HG02884 (cell line): Measurements from ENCODE around the gene FAM13B.
"Not testable (repeated sequence)": the region's sequence is repeated elsewhere in the genome, so short reads cannot be mapped to it uniquely, and the experiment has no call there.

Experiments
- ATAC-seq: cut with Tn5 transposase; IDR thresholded peaks from one replicate; pipeline ENCODE4 v1.9.1; 2021; ENCODE audit warnings: mild to moderate bottlenecking, moderate library complexity; ENCODE audit not compliant: unreplicated experiment

The FAM13B gene

DNA sequence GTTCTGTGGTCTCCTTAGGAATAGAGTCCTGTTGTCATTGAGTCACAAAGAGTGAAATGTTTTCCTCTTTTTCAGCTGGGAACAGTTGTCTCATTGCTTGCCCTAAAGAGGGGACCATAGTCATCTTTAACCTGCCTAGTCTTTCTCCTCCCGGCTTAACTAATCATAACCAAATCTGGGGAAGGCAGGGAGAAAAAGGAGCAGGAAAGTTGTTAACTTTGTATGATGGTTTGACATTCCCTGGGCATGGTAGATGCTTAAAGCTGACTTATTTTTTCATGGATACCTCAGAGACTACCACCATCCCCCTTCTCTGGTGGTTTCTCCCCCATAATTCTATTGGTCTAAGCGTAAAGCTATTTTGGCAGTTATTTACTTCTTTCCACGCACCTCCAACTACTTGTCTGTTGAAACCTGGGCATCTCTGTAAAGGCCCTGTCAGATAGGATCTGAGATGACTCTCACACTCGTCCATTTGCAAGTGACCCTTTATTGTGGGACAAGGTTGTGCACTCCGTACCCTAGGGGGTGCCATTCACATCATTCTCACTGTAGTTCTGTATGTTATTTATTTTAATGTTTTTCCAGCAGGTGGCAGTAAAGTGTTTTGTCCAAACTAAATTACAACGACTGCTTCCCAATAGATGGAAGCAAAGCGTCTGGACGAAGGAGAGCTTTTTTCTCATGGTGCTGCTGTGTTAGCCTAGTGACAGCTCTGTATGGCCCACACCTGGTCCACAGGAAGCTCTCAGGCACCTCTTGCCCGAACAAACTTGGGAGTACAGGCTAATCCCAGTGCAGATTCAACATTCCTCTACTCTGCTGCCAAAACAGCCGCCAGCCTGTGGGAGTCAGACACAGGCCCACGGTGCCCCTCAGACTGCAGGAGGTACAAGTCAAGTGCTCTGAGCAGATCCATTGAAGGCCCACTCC is 3.0 kb upstream of the FAM13B start:
- peak; percentile 30 for ATAC-seq

GRCh38 chr5:138033907-138034306 is 1.0 kb upstream of the FAM13B start:
- ATAC-seq: no peak

- no peak for ATAC-seq
Observed at GRCh38 chr5:138033386-138033808, 518 bp upstream of the FAM13B start.

DNA sequence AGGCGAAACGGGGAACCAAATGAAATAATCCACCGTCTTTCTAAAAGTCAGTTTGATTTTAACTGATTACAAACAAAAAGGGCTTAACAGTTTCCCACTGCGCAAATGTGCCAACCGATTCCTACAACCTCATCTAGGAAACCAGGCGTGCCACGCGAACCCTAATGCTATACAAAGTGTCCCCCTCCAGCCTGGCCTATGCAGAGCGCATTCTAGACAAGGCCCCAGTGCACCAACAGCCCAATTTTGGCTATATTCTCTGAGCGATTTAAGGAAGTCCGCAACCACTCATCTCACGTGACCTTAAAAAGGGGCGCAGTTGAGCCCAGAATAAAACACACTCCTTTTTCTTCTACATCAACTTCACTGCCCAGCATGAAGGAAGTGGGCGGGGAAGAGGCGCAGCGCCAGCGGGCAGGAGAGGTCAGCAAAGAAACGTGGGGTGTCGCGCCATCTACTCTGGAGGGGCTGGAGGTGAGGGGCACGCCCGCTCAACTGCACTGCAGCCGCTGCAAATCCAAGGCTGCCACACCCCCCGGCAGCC is 779 bp downstream of the FAM13B start:
- peak; percentile 28 for ATAC-seq

GRCh38 chr5:138029944-138030343 is 2.9 kb downstream of the FAM13B start:
- ATAC-seq: no peak

GRCh38 chr5:138029501-138029900 is 3.4 kb downstream of the FAM13B start:
- ATAC-seq: no peak

GRCh38 chr5:138028971-138029365 is 3.9 kb downstream of the FAM13B start:
- no peak for ATAC-seq

GRCh38 chr5:138028262-138028970 is 4.5 kb downstream of the FAM13B start:
- not testable (repeated sequence) for ATAC-seq

GRCh38 chr5:138026793-138027192 is 6.1 kb downstream of the FAM13B start:
- ATAC-seq: not testable (repeated sequence)

- no peak for ATAC-seq
Observed at GRCh38 chr5:138025285-138025684, 7.6 kb downstream of the FAM13B start.

DNA sequence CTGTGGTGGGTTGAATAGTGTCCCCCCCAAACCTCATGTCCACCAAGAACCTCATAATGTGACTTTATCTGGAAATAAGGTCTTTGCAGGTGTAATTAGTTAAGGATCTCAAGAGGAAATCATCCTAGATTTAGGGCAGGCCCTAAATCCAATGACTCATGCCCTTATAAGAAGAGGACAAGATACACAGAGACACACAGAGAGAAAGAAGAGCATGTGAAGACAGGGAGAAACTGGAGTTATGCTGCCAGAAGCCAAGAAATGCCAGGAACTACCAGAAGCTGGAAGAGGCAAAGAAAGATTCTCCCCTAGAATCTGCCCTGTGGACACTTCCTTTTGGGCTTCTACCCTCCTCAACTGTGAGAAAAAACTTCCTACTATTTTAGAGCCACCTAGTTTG is 8.8 kb downstream of the FAM13B start:
- no peak for ATAC-seq

- no peak for ATAC-seq
Observed at GRCh38 chr5:138022912-138023311, 10.0 kb downstream of the FAM13B start.

DNA sequence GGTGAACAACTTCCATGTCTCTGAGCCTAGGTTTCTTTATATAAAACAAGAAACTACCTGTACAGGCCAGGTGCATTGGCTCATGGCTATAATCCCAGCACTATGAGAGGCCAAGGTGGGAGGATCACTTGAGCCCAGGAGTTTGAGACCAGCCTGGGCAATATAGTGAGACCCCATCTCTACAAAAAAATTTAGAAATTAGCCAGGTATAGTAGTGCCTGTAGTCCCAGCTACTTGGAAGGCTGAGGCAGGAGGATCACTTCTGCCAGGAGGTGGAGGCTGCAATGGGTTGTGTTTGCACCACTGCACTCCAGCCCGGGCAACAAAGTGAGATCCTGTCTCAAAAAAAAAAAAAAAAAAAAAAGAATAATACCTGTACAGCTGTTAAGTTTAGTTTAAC is 11.1 kb downstream of the FAM13B start:
- no peak for ATAC-seq

GRCh38 chr5:138018849-138019248 is 14.0 kb downstream of the FAM13B start:
- no peak for ATAC-seq

DNA sequence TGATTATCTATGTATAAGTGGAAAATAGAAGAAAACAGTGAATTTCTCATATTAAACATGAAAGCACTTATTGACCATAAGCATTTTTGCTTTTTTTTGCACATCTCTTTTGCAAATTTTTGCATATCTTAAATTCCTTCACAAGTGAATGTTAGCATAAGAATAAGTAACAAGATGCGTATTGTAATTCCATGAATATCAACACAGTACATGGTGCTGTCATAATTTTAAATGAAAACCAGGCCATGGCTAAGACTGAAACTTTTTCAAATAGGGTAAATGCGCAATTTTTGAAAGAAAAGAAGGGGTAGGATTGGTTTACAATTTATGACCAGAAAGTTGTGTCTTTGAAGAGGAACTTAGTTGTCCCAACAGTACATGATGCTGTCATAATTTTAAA is 17.0 kb downstream of the FAM13B start:
- no peak for ATAC-seq

GRCh38 chr5:138011991-138012390 is 20.9 kb downstream of the FAM13B start:
- no peak for ATAC-seq

GRCh38 chr5:138000102-138000723 is 32.7 kb downstream of the FAM13B start:
- no peak for ATAC-seq

GRCh38 chr5:137997726-137998213 is 35.1 kb downstream of the FAM13B start:
- ATAC-seq: peak; percentile 72

- ATAC-seq: no peak
Observed at GRCh38 chr5:137995749-137996128, 37.1 kb downstream of the FAM13B start.

GRCh38 chr5:137995077-137995748 is 37.7 kb downstream of the FAM13B start:
- no peak for ATAC-seq

- ATAC-seq: no peak
Observed at GRCh38 chr5:137994556-137994955, 38.3 kb downstream of the FAM13B start.
